CD14-positive monocyte (primary cell): ENCODE results near the gene CHMP4A. TPM values are rescaled to one million over a fixed set of nuclear protein-coding genes. Genes with fewer than 3 reads are reported as not detected.
A peak's percentile ranks its signal among the peaks of the same experiment; 100 is the strongest.

Experiments
- DNase-seq, 3 donors: peaks; one replicate each; pipeline ENCODE4 v3.0.0-alpha.2; 2011 to 2022
- H2AFZ ChIP-seq: 2 replicates; pipeline ENCODE4 v1.6.0; 2012; ENCODE audit warnings: mild to moderate bottlenecking, low read depth, low read length, inconsistent platforms; ENCODE audit not compliant: insufficient read depth, poor library complexity, severe bottlenecking
- H3K27ac ChIP-seq, 2 donors: 1 replicate in 1 of 2; 2 replicates in 1 of 2; pipeline ENCODE4 v1.5.1; 2012 to 2013; ENCODE audit warnings: low read length in 2 of 2, control low read depth in 1 of 2, inconsistent platforms in 1 of 2, low read depth in 1 of 2, mild to moderate bottlenecking in 1 of 2
- H3K27me3 ChIP-seq, 2 donors: one replicate each; pipeline versions ENCODE4 v1.6.0 to v1.6.1; 2011 to 2013; ENCODE audit warnings: low read length in 2 of 2; ENCODE audit not compliant: control insufficient read depth in 2 of 2, insufficient read depth in 2 of 2
- H3K36me3 ChIP-seq, 2 donors: replicated peaks in 1 of 2; 1 replicate in 1 of 2; 2 replicates in 1 of 2; pipeline versions ENCODE4 v1.5.1 to v1.6.1; 2012 to 2013; ENCODE audit warnings: low read length in 2 of 2, control low read depth in 1 of 2, inconsistent platforms in 1 of 2, mild to moderate bottlenecking in 1 of 2; ENCODE audit not compliant: insufficient read depth in 2 of 2, control insufficient read depth in 1 of 2
- H3K4me1 ChIP-seq, 2 donors: 1 replicate in 1 of 2; 2 replicates in 1 of 2; pipeline versions ENCODE4 v1.5.1 to v1.6.1; 2012 to 2013; ENCODE audit warnings: low read length in 2 of 2, control low read depth in 1 of 2, inconsistent platforms in 1 of 2, mild to moderate bottlenecking in 1 of 2, moderate library complexity in 1 of 2; ENCODE audit not compliant: insufficient read depth in 2 of 2, control insufficient read depth in 1 of 2
- H3K4me2 ChIP-seq: replicated peaks from 2 replicates; pipeline ENCODE3; 2012; ENCODE audit warnings: low read length, moderate library complexity, mild to moderate bottlenecking; ENCODE audit not compliant: poor library complexity, severe bottlenecking; ENCODE audit errors: extremely low read depth
- H3K4me3 ChIP-seq, 3 experiments: fragments of 200-600 bp in 1 of 3; sonication (generic) in 1 of 3; replicated peaks in 1 of 3; 1 replicate in 2 of 3; 2 replicates in 1 of 3; pipeline ENCODE4 v1.5.1; 2011 to 2013; ENCODE audit warnings: low read length in 3 of 3, mild to moderate bottlenecking in 3 of 3, control low read depth in 2 of 3, low read depth in 2 of 3, inconsistent platforms in 1 of 3, moderate library complexity in 1 of 3
- H3K79me2 ChIP-seq: 2 replicates; pipeline ENCODE4 v1.6.0; 2012; ENCODE audit warnings: mild to moderate bottlenecking, control low read depth, inconsistent platforms, low read length, moderate library complexity; ENCODE audit not compliant: insufficient read depth
- H3K9ac ChIP-seq: 2 replicates; pipeline ENCODE4 v1.6.0; 2017; ENCODE audit warnings: low read length, mild to moderate bottlenecking; ENCODE audit not compliant: insufficient read depth, poor library complexity, severe bottlenecking
- H3K9me3 ChIP-seq, 2 donors: replicated peaks in 1 of 2; 1 replicate in 1 of 2; 2 replicates in 1 of 2; pipeline versions ENCODE4 v1.5.1 to v1.6.1; 2012 to 2013; ENCODE audit warnings: low read length in 2 of 2, control low read depth in 1 of 2; ENCODE audit not compliant: control insufficient read depth in 1 of 2, insufficient read depth in 1 of 2
- H4K20me1 ChIP-seq: 2 replicates; pipeline ENCODE4 v1.6.0; 2012; ENCODE audit warnings: mild to moderate bottlenecking, low read length, control low read depth, moderate library complexity; ENCODE audit not compliant: insufficient read depth
- H3K27ac Mint-ChIP-seq, 7 donors: one replicate each; pipeline ENCODE4 v1.8.0; 2020; ENCODE audit warnings: mild to moderate bottlenecking in 7 of 7, mixed read lengths in 7 of 7, moderate library complexity in 6 of 7, inconsistent platforms in 2 of 7
- H3K27me3 Mint-ChIP-seq, 3 donors: one replicate each; pipeline ENCODE4 v1.8.0; 2021 to 2022; ENCODE audit warnings: low read depth in 3 of 3, mild to moderate bottlenecking in 3 of 3, mixed read lengths in 3 of 3, moderate library complexity in 3 of 3, inconsistent platforms in 1 of 3
- H3K36me3 Mint-ChIP-seq, 2 donors: one replicate each; pipeline ENCODE4 v1.8.0; 2020; ENCODE audit warnings: mixed read lengths in 2 of 2, inconsistent platforms in 1 of 2, mild to moderate bottlenecking in 1 of 2
- H3K4me1 Mint-ChIP-seq: one replicate; pipeline ENCODE4 v1.8.0; 2020; ENCODE audit warnings: mild to moderate bottlenecking, mixed read lengths
- H3K4me3 Mint-ChIP-seq, 2 donors: one replicate each; pipeline ENCODE4 v1.8.0; 2020; ENCODE audit warnings: mild to moderate bottlenecking in 2 of 2, mixed read lengths in 2 of 2, moderate library complexity in 1 of 2
- H3K9me3 Mint-ChIP-seq, 7 donors: one replicate each; pipeline ENCODE4 v1.8.0; 2020 to 2022; ENCODE audit warnings: mixed read lengths in 7 of 7, mild to moderate bottlenecking in 6 of 7, moderate library complexity in 6 of 7, inconsistent platforms in 2 of 7
- CTCF ChIP-seq: fragments of 200-600 bp; IDR thresholded peaks from one replicate; pipeline ENCODE4 v1.8.0; 2022; ENCODE audit warnings: antibody characterized with exemption, mild to moderate bottlenecking
- WGBS: methylation state at CpG from one replicate; pipeline ENCODE4 v1.1.5; 2013; ENCODE audit warnings: missing lambda C conversion rate; ENCODE audit not compliant: insufficient coverage; 5-methylcytosine and 5-hydroxymethylcytosine counted together
- intact Hi-C, 2 donors: fragments of 100-400 bp; cut with micrococcal nuclease; formaldehyde crosslinking; loops; one replicate each; pipeline versions ENCODE4 v1.15.0 to v1.15.1; 2023
- polyA plus RNA-seq, 3 donors: library from polyadenylated mRNA; depleted of rRNA in 1 of 3; unstranded in 2 of 3; stranded (reverse) in 1 of 3; fragments of 300-500 nt in 2 of 3; fragments of >200 nt in 1 of 3; fragmentation: Illumina TruSeq in 2 of 3; gene quantifications; 1 replicate in 2 of 3; 2 replicates in 1 of 3; pipeline ENCODE4 v1.2.3, GENCODE V29; 2012 to 2021

Gene CHMP4A
- polyA plus RNA-seq, 3 donors = 99.0 to 128 (median 102) TPM

DNA sequence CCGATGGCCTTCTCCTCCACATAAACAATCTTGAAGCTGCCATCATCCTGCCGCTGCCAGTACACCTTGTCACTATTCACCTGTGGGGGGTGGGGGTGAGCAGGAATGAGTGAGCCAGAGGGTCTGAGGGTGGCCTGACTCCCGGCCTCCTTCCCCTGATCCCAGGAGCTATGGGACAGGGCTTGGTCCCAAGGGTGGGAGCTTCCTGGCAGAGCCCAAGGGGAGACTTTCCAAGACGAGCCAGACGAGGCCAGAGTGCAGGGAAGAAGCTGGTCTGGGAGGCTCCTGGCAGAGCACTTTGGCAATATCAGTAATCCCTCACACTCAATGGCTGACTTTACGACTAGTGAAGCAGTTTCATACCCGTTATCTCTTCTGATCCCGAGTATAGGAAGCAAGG is 42.1 kb upstream of the CHMP4A start:
- WGBS = 100% methylated on average over 3 of the region's 8 CpGs
- Histone ChIP-seq H2AFZ (no peak overlapping the region), H3K27ac (no peak overlapping the region), H3K9me3 (no peaks in the 10 kb centered on the region), H3K4me3 (no peak overlapping the region), H4K20me1 (no peaks in the 10 kb centered on the region), H3K36me3 (peaks cover 46 to 82% of the 10 kb centered on the region in 2 donors), H3K27me3 (no peaks in the 10 kb centered on the region), H3K4me2 (no peak overlapping the region), H3K9ac (no peak overlapping the region), H3K79me2 (no peaks in the 10 kb centered on the region), H3K4me1 (peaks cover 0 to 7% of the 10 kb centered on the region in 2 donors)
- no peaks in the 10 kb centered on the region for H3K9me3 Mint-ChIP-seq
- H3K4me3 Mint-ChIP-seq = no peak overlapping the region
- H3K4me1 Mint-ChIP-seq = peaks cover 8% of the 10 kb centered on the region
- no peak for TF ChIP-seq CTCF
- H3K36me3 Mint-ChIP-seq = peaks cover 65 to 74% of the 10 kb centered on the region in 2 donors
- peak overlapping the region in 1 of 7 donors; percentile 6 for H3K27ac Mint-ChIP-seq
- intact Hi-C loops = no loop called here
- DNase-seq = no peak
- H3K27me3 Mint-ChIP-seq = peaks cover 0 to 2% (median 0%) of the 10 kb centered on the region in 3 donors

DNA sequence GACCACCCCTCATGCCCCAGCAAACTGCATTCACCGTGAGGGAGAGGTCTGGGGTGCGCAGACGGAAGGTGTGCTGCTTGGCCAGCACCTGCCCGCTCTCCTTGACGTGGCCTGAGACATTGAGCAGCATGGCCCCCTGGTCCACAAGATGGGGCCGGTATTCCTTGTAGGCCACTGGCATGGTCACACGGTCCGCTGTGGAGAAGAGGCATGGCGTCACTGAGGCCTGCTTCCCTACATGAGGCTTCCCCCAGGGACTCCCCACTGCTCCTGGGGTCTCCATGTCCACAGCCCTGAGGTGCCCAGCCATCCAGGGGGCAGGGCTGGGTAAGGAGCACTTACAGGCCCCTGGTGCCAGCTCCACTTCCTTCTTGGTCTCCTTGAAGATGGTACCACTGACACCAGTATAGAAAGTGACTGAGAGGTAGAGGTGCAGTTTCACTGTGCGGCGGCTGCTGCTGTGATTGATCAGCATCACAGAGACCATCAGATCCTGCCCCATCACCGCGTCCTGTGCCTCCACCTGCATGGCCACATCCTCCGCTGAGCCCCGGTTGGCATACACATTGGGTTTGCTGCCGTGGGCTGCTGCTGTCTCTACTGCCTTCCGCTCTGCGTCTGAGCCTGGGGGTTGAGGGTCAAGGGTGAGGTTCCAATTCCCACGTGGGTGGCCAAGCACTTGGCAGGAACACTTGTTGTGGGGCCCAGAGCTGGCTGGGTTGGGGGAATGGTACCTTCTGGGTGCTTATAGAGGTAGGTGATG is 41.5 kb upstream of the CHMP4A start:
- TF ChIP-seq CTCF = no peak
- peaks cover 0 to 8% of the 10 kb centered on the region in 2 donors for H3K4me1 ChIP-seq
- H2AFZ ChIP-seq = no peak overlapping the region
- H3K36me3 ChIP-seq = peaks cover 40 to 78% of the 10 kb centered on the region in 2 donors
- Mint-ChIP-seq H3K27me3 (peaks cover 0 to 2% (median 0%) of the 10 kb centered on the region in 3 donors), H3K36me3 (peaks cover 65 to 72% of the 10 kb centered on the region in 2 donors), H3K9me3 (no peaks in the 10 kb centered on the region), H3K27ac (no peak overlapping the region), H3K4me1 (peaks cover 10% of the 10 kb centered on the region), H3K4me3 (no peak overlapping the region)
- H4K20me1 ChIP-seq = no peaks in the 10 kb centered on the region
- no peak overlapping the region for H3K4me2 ChIP-seq
- H3K27ac ChIP-seq = no peak overlapping the region
- no peaks in the 10 kb centered on the region for H3K79me2 ChIP-seq
- intact Hi-C loops = no loop called here
- no peak overlapping the region for H3K9ac ChIP-seq
- H3K9me3 ChIP-seq = no peaks in the 10 kb centered on the region
- no peak overlapping the region for H3K4me3 ChIP-seq
- no peaks in the 10 kb centered on the region for H3K27me3 ChIP-seq
- no peak for DNase-seq
- 97% methylated on average over 17 of the region's 19 CpGs for WGBS
